HEK293 (cell line): ENCODE results near the gene PAK4.
"Not testable (repeated sequence)": the region's sequence is repeated elsewhere in the genome, so short reads cannot be mapped to it uniquely, and the experiment has no call there.

Source experiments
- CTCF ChIA-PET: fragments of 350-600 bp; formaldehyde crosslinking; extraction: SDS; loops from one replicate; lab custom pipeline; 2021; ENCODE audit warnings: antibody characterized with exemption; lab: Yijun Ruan, JAX
- POLR2A ChIA-PET: fragments of 300-600 bp; formaldehyde crosslinking; extraction: SDS; loops from one replicate; lab custom pipeline; 2020; ENCODE audit warnings: antibody characterized with exemption, inconsistent platforms; lab: Yijun Ruan, JAX
- H3K27ac ChIP-seq: fragments of 200-500 bp; sonication (Bioruptor generic); 2 replicates; pipeline ENCODE4 v1.5.1; 2014; ENCODE audit warnings: low read depth, low read length, control low read depth, inconsistent platforms; ENCODE audit errors: extremely low read depth
- H3K36me3 ChIP-seq, 2 experiments: fragments of 200-500 bp in 1 of 2; sonication (Bioruptor generic) in 1 of 2; 1 replicate in 1 of 2; 2 replicates in 1 of 2; pipeline ENCODE4 v1.5.1; 2014 to 2017; ENCODE audit warnings: inconsistent platforms in 2 of 2, low read length in 2 of 2; ENCODE audit not compliant: control insufficient read depth in 2 of 2, insufficient read depth in 1 of 2
- H3K4me1 ChIP-seq: fragments of 200-500 bp; sonication (Bioruptor generic); 2 replicates; pipeline ENCODE4 v1.5.1; 2014; ENCODE audit warnings: mild to moderate bottlenecking, low read length, inconsistent platforms; ENCODE audit not compliant: control insufficient read depth, insufficient read depth
- H3K4me3 ChIP-seq: 2 replicates; pipeline ENCODE4 v1.5.1; 2011; ENCODE audit warnings: low read depth, mild to moderate bottlenecking, control low read depth, low read length, moderate library complexity
- H3K9me3 ChIP-seq: fragments of 200-500 bp; sonication (Bioruptor generic); 2 replicates; pipeline ENCODE4 v1.5.1; 2014; ENCODE audit warnings: low read depth, low read length, inconsistent platforms; ENCODE audit not compliant: control insufficient read depth, insufficient read depth
- CTCF ChIP-seq: fragments of 450-650 bp; formaldehyde crosslinking; IDR thresholded peaks from 2 replicates; pipeline ENCODE4 v1.5.1; 2016; ENCODE audit warnings: missing biosample characterization, missing genetic modification characterization
- GLIS1 ChIP-seq: fragments of 450-650 bp; formaldehyde crosslinking; IDR thresholded peaks from 2 replicates; pipeline ENCODE4 v1.5.1; 2016; ENCODE audit warnings: missing biosample characterization, missing genetic modification characterization
- IKZF3 ChIP-seq: fragments of 450-650 bp; IDR thresholded peaks from 2 replicates; pipeline ENCODE4 v1.5.0; 2018; ENCODE audit warnings: missing biosample characterization, mild to moderate bottlenecking, missing genetic modification characterization, moderate library complexity
- KLF1 ChIP-seq: fragments of 450-650 bp; formaldehyde crosslinking; IDR thresholded peaks from 2 replicates; pipeline ENCODE4 v1.5.1; 2016; ENCODE audit warnings: missing biosample characterization, missing genetic modification characterization
- REST ChIP-seq: fragments of 450-650 bp; formaldehyde crosslinking; IDR thresholded peaks from 2 replicates; pipeline ENCODE4 v1.5.1; 2016; ENCODE audit warnings: missing biosample characterization, missing genetic modification characterization
- ZBTB17 ChIP-seq: fragments of 450-650 bp; formaldehyde crosslinking; IDR thresholded peaks from 2 replicates; pipeline ENCODE4 v1.5.1; 2016; ENCODE audit warnings: missing biosample characterization, missing genetic modification characterization
- ZBTB26 ChIP-seq: fragments of 450-650 bp; formaldehyde crosslinking; optimal IDR thresholded peaks from 2 replicates; pipeline ENCODE3; 2016; ENCODE audit warnings: missing biosample characterization, mild to moderate bottlenecking, missing genetic modification characterization
- ZNF311 ChIP-seq: fragments of 450-650 bp; formaldehyde crosslinking; IDR thresholded peaks from 2 replicates; pipeline ENCODE4 v1.5.1; 2017; ENCODE audit warnings: missing biosample characterization, missing genetic modification characterization, borderline replicate concordance
- ZNF37A ChIP-seq: fragments of 450-650 bp; IDR thresholded peaks from 2 replicates; pipeline ENCODE4 v1.5.1; 2018; ENCODE audit warnings: missing biosample characterization, missing genetic modification characterization
- ZNF514 ChIP-seq: fragments of 450-650 bp; formaldehyde crosslinking; IDR thresholded peaks from 2 replicates; pipeline ENCODE4 v1.5.1; 2016; ENCODE audit warnings: missing biosample characterization, missing genetic modification characterization

Gene PAK4

GRCh38 chr19:39218230-39219007, 92.8 kb downstream of the PAK4 start (continued):
- no peak for TF ChIP-seq ZNF37A

GRCh38 chr19:39219108-39219507, 93.5 kb downstream of the PAK4 start:
- POLR2A ChIA-PET, H3K36me3 ChIP-seq, H3K27ac ChIP-seq, H3K4me3 ChIP-seq, H3K9me3 ChIP-seq, H3K4me1 ChIP-seq: not testable (repeated sequence)
- TF ChIP-seq KLF1 (tag by site-specific recombination) = 0 out of 2 replicates have a peak, but pooled peaks have one; percentile 11
- CTCF ChIA-PET = interaction anchor here (0.7 to 5.2 kb wide), 6 partner anchors 31 to 193 kb away, joined by 3 to 25 read pairs (median 3); no protein-coding TSS in a partner anchor

GRCh38 chr19:39223703-39224279, 98.2 kb downstream of the PAK4 start:
- ChIA-PET POLR2A (interaction anchor here (0.7 kb wide), 1 partner anchor 66 kb away, joined by 3 read pairs; no protein-coding TSS in a partner anchor), CTCF (interaction anchor here (0.6 to 1.7 kb wide), 3 partner anchors 11 to 101 kb away, joined by 3 to 6 read pairs (median 5); no protein-coding TSS in a partner anchor)
- no peaks in the 10 kb centered on the region for H3K9me3 ChIP-seq
- no peaks in the 10 kb centered on the region for H3K4me1 ChIP-seq
- TF ChIP-seq REST (tag by site-specific recombination) = peak; percentile 100
- TF ChIP-seq ZNF514 (tag by site-specific recombination) = no peak
- TF ChIP-seq ZBTB26 = peak; percentile 8
- 0 out of 2 replicates have a peak, but pooled peaks have one; percentile 40 for TF ChIP-seq ZNF311 (tag by site-specific recombination)
- TF ChIP-seq GLIS1 (tag by site-specific recombination) = peak; percentile 46
- TF ChIP-seq KLF1 (tag by site-specific recombination) = 0 out of 2 replicates have a peak, but pooled peaks have one; percentile 13
- TF ChIP-seq ZBTB17 (tag by site-specific recombination) = no peak
- H3K36me3 ChIP-seq = no peaks in the 10 kb centered on the region; a peak in 1 of 3 replicates
- H3K4me3 ChIP-seq = no peak overlapping the region
- H3K27ac ChIP-seq = no peak overlapping the region

GRCh38 chr19:39224910-39225309, 99.3 kb downstream of the PAK4 start:
- ChIA-PET CTCF (interaction anchor here (0.6 to 1.7 kb wide), 9 partner anchors 9 to 981 kb away, joined by 3 to 6 read pairs (median 4); partner anchors contain the start of gene SAMD4B), POLR2A (interaction anchor here (1.1 kb wide), 1 partner anchor 81 kb away, joined by 3 read pairs; no protein-coding TSS in a partner anchor)
- Histone ChIP-seq H3K36me3 (no peaks in the 10 kb centered on the region; a peak in 1 of 3 replicates), H3K9me3 (no peaks in the 10 kb centered on the region), H3K4me3 (no peak overlapping the region), H3K4me1 (no peaks in the 10 kb centered on the region), H3K27ac (no peak overlapping the region)
- TF ChIP-seq CTCF (tag by site-specific recombination) (peak; percentile 57), IKZF3 (no peak)
